ENCODE results near the gene RUNX1.

Gene RUNX1

DNA sequence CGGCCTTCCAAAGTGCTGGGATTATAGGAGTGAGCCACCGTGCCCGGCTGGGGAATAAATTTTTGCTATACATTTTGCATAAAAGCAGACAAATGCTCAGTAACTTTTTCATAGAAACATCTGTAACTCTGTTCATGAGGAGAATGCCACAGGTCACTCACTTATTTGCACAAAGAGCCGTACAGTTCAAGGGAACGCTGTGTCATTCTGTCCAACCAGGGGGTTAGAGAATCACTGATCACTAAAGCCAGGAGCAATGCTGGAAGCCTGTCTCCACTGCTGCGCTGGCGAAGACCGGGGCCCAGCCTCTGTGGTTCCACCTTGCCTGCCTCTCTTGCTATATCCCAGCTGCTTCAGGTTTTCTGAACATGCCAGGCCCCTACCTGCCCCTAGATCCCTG is 58.3 kb downstream of the RUNX1 start:
- DNase-seq, result no peak

DNA sequence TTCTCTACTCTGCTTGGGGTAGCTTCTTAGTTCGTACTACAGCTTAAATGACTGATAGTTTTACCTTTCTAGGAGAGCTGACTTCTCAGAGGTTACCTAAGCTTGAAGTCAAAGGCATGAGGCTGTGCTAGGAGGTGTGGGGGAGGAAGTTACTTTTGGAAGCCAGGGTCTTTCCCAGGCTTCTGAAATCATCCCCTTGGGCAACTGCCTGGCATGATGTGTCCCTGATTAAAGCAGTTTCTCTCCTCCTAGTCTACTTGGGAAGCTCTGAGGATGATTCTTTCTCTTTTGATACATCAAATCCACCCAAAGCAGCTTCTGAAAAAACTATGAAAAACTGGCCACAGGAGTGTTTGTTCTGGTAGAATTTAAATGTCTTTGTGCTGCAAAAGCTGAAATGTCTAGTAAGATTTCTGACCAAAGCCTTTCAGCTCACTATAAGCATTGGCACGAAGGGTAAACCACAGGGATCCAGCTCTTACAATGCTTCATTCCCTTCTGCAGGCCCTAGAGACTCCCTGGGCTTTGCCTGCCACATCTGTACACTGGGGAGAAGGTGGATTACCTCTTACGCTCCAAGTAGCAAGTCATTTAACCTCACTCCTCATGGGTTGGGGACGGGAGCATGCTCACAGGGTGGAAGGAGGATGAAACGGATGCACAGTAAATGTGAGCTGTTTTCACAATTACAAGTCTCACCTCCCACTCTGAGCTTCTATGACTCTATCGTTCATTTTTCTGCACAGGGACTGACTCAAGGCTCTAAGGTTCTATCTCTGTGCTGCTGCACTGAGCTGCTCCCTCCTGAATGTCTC is 59.6 kb downstream of the RUNX1 start:
- DNase-seq, result no peak

DNA sequence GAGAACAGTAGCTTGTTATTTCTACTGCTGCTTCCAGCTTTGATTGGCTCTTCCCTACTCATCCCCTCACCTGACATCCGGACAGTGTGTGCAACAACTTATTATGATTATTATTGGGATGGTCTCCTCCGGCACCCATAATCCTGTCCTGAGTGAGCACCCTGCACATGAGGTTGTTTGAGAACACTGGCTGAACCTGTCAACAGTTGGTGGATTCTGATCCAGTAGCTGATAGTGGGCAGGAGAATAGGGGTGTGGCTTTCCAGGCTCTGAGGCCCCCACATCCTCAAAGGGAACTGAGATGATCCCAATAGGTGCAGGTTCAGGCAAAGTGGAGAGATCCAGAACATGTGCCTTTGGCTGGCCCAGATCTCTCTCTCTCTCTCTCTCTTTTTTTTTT is 60.5 kb downstream of the RUNX1 start:
- no peak for DNase-seq

DNA sequence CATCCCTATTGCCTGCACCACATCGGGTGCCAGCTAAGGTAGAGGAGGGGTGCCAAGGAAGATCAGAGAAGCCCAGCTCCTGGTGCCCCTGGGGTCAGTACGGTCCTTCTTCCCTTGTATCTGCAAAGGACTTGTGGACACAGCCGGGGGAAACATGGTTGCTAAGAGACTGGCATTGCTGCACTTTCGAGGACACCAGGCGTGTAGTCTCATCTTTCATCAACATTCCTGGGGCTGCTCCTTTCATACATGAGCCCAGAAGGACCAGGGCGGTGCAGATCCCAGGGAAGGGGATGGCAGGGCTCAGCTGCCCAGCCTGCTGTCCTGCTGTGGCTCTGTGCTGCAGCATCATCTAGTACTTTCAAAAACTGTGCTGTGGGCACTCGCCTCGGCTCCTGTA is 61.0 kb downstream of the RUNX1 start:
- DNase-seq, result no peak

DNA sequence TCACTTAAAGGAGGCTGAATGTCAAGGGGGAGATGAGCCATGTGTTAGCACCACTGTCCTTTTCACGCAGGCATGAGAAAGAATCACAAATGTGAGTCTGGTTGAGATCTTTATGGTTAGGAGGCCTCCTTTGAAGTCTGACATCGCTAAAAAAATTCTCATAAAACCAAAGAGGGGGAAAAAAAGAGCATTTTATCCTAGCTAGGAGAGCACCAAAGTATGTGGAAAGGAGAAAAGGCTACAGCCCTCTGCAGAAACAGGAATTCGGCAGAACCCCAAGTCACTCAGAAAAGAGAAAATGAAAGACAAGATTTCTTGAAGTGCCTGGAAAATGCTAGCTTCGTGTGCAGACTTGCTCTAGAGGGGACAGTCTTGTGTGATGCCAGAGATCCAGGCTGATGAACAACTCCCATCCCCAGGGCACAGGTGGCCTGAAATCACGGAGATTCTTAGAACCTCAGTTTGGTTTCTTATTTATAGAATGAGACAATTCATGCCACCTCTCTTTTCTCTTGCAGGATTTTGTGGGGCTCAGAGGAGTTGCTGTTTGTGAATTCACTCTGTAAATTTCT is 61.5 kb downstream of the RUNX1 start:
- no peak for DNase-seq

DNA sequence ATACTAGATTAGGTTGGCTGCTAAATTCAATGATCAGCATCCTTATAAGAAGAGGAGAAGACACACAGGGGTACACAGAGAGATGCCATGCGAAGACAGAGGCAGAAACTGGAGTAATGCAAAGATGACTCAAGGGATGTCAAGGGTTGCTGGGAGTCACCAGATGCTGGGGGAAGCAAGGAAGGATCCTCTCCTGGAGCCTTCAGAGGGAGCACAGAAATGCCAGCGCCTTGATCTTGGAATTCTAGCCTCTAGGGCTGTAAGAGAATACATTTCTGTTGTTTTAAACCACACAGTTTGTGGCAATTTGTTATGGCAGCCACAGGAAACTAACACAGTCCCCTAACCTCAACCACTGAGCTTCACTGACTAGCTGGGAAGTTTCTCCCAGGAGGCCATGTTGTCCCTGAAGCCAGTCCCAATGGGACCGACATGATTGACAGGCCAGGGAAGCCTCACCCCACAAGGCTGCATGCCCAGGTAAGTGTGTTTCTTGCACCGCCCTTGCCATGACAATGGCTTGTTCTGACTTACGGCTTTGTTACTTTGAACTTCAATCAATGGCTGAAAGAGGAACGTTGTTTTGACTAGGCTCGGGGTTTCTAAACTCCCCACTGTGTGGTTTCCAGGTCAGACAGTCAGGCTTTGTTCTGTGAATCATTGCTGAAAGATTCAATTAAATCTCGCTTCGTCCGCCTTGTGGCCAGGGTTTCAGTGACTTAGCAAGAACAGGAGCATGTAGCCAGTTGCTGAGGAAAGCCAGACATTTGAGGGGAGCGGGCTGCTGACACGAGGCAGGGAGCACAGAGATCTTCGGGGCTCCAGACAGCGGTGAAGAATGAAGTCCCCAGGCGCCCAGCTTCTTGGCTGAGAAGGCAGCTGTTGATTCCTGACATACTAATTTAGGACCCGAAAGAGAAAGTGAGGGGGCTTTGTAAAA is 62.3 kb downstream of the RUNX1 start:
- no peak for DNase-seq

DNA sequence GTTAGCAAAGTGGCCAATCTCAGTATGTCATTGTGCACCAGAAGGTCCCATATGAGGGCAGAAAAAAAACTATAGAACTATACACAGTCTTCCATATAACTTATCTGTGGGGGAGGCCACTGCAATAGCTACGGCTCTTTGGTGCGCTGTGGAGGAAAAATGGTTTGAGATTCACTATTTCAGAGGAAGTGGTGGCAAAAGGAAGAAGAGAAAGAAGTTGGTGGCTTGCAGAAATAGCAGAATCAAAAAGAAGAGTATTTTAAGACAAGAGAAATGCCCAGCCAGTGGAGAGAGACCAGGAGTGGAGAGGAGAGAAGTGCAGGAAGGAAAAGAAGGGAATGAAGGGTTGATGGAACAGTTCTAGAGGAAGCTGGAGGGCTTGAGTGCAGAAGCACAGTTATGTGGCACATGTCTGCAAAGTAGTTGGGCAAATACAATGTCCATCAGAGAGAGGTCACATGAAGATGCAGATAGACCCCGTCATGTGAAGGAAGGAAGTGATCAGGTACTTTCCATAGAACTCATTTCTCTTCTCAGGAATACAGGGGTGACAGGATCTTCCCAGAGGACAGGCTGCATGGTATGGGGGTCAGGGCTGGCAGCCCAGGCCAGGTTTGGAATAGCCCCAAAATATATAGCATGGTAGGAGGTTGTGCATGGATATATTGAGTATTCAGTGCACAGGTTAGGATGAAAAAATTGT is 64.6 kb downstream of the RUNX1 start:
- no peak for DNase-seq

DNA sequence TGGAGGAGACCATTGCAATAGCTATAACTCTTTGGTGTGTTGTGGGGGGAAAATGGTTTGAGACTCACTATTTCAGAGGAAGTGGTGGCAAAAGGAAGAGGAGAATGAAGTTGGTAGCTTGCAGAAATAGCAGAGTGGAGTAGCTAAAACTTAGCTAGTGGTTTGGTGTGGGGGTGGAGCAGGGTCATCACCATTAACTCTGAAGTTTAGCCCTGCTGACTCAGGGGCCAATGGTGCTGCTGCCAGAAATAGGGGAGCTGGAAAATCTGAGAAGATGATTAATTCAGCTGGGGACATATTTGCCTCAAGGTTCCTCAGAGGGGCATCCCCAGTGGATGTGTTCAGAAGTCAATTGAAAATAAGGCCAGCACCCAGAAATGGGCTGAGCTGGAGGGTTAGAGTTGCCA is 65.4 kb downstream of the RUNX1 start:
- no peak for DNase-seq

DNA sequence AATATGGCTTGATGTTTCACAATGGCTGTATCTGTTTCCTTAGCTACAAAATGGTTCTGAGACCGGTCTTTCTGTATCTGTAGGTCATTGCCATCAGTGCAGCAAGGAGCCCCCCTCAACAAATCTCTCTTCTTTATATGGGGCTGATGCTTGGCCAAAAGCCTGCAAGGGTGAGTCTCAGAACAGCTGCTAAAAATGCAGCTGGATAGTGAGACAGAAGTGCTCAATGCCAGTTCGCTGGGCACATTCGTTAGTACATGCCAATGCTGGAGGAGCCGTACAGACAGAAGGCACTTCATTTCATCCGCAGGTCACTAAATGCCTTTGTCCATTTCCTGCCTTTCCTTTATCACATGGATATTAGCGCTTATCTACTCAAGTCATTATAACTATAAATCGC is 67.3 kb downstream of the RUNX1 start:
- DNase-seq, result no peak

DNA sequence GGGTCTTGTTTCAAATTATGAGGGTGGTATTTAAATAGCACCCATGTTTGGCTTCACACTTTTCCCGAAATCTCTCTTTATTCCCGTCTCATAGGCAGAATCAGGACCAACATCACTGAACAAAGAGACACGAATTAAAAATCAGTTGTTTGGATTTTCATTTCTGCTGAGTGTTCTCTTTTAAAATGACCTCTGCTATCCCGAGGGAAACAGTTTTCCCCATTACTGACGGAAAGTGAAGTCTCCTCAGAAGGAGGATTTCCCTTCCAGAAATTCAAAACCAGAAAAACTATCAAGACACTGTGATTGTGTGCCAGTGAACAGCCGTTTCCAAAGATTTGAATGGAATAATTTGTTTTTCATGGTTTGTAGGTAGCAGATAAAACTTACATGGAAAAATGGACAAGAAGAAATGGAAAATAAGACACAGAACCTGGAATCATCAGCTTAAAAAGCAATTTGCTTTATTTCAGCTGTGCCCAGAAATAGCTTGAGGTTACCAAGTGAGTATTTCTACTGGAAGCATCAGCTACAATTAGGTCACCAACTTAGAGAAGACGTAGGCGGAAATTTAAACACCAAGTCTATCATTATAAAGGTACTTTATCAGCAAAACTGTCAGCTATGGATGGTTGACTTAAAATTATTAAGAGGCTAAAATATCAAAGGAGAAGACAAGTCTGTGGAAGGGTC is 68.5 kb downstream of the RUNX1 start:
- DNase-seq, result no peak

DNA sequence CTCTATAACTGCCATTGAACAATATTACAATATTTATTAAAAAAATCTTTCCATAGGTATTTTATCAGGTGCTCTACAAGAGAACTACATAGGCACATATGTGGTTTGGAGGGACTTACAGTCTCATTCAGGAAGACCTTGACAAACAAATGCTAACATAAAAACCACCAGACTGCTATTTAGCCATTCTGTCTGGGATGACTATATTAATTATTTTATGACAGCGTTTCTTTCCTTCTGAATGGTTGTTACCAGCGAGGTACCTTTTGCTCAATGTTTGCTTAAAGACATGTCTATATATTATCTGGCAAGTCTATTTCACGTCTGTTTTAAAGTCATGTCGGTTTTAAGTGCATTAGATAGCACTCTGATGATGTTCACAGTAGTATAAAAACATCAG is 69.7 kb downstream of the RUNX1 start:
- DNase-seq, result no peak

DNA sequence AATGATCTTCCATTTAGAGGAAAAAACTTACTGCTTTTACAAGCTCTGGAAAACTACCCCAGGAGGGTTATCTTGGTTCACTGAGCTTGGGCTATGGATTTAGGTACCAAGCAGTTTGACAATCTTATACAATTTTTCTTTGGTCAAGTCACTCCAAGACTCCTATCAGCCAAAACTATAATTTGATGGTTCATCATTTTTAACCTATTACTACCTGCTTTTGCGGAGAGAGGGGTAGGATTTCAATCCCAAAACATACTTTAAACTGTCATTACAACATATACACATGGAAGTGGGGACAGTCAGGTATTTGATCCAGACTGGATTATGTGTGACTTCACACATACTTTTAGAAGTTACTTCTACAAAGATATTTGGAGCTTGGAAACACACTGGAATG is 71.8 kb downstream of the RUNX1 start:
- no peak for DNase-seq

DNA sequence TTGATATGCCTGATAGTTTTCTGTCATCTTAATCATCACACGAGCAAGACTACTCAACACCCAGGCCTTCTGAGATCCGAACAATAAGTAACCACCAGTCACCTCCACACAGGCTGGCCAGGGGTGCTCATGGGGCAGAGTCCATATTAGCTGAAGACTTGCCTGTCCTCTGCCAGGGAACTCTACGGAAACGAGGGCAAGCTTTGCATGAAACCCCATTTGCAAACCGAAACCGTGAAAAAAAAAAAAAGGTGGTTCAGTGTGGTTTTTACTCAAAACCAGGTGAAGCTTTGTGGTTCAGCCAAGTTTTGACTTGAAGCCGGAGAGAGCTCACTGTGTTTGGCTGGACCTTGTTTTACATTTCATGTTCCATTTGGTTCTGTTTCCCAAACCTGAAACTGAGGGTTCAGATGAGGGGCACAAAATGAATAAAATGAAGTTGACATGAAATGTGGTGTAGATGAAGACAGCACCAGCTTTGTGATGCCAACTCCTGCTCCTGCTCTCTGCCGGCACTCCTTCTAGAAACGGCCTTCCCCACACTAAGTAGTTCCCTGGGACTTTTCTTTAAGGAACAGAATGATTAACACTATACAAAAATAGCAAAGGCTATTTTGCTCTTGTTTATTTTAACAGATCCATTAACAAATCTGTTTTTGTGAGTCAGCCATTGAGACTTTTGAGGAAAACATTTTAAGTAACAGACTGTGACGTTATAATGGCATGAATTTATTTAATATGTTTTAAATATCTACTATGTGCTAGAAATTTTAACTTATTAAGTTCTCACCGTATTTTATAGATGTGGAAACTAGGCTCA is 74.7 kb downstream of the RUNX1 start:
- DNase-seq, result no peak

DNA sequence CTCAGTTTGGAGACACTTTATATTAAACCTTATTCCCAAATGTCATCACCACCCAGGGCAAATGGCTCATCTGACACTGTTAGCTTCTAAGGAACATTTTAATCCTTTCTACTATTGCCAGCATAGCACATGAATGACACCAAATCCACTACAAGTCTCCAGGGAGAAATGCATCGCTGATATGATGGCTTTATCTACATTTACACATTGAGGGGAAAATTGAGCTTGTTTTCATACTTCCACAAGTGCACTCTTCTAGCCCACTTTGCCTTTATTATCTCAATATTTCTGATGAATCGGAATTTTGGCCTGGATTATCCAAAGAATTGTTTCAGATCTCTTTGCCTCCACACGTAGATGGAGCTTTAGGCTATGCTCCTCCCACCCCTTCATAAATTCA is 75.4 kb downstream of the RUNX1 start:
- no peak for DNase-seq

DNA sequence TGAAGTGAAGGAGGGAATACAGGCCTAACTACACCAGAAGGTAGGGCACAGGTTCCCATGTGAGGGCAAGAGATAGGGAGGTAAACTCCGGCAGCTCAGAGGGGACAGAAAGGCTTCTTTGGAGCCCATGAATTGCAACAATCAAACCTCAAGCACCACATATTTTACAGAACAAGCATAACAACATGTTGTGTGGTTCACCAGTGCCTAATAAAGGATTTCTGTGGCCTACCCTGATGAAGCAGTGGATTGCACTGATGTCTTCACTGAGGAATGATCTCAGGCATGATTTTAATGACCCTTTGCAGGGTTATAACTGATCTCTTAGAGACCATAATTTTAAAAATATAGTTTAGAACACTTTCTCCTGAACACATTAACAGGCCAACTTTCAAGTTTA is 77.4 kb downstream of the RUNX1 start:
- no peak for DNase-seq

DNA sequence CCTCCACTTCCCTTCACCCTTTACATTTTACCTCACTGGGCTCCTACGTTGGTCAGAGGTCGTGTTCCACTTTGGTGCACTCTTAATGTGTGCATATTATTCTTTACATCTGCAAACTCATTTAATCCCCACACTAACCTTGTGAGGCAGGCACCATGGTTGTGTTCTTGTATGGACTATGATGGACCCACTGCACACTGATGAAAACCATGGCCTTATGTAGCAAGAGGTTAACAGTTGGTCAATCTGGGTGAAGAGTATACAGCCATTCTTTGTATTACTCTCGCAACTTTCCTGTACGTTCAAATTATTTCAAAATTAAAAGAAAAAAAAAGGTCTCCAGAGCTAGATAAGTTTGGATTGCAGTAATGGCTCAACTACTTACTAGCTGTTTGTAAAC is 78.5 kb downstream of the RUNX1 start:
- no peak for DNase-seq

DNA sequence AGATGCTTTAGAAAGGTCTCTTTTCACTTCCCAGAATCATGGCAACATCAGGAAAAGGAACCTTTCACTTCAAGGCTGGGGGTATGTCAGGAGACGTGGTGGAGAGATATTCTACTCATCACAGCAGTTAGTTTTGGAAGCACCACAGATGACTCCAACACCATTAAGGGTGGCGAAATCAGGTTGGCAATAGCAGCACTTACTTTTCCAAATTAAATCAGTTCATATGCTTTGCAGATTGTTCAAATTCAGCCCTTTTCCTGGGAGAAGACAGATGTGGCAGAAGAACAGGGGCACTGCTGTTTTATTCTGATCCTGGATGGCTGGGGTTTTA is 79.0 kb downstream of the RUNX1 start:
- no peak for DNase-seq

DNA sequence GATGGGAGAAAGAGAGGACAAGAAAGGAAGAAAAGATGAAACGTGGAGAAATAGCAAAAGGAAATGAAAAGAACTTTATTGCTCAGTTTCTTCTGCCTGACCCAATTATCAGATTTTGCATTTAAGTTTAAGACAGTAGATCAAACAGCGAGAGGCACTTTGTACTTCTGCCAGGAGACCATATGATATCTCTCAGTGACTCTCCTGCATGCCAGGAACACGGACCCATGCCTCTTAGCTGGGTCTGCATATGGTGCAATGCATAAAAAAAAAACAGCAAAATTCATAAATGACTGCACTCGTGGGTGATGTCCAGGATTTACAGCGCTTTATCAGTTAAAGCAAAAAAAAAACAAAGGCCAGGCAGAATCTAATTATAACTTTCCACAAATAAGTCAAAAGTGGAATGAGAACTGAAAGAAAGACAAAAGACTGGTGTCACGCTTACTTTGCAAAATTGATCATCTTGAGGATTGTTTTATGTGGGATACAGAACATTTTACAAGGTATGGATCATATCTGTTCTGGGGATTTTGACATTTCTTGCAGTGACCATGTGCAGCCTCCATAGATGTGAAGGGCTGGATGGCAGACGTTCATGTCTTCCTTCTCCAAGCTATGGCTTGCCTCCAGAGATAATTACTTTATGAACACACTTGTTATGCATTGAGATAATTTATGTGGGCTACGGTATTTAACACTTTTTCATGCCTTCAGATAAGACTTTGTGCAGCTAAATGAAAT is 79.5 kb downstream of the RUNX1 start:
- no peak for DNase-seq

DNA sequence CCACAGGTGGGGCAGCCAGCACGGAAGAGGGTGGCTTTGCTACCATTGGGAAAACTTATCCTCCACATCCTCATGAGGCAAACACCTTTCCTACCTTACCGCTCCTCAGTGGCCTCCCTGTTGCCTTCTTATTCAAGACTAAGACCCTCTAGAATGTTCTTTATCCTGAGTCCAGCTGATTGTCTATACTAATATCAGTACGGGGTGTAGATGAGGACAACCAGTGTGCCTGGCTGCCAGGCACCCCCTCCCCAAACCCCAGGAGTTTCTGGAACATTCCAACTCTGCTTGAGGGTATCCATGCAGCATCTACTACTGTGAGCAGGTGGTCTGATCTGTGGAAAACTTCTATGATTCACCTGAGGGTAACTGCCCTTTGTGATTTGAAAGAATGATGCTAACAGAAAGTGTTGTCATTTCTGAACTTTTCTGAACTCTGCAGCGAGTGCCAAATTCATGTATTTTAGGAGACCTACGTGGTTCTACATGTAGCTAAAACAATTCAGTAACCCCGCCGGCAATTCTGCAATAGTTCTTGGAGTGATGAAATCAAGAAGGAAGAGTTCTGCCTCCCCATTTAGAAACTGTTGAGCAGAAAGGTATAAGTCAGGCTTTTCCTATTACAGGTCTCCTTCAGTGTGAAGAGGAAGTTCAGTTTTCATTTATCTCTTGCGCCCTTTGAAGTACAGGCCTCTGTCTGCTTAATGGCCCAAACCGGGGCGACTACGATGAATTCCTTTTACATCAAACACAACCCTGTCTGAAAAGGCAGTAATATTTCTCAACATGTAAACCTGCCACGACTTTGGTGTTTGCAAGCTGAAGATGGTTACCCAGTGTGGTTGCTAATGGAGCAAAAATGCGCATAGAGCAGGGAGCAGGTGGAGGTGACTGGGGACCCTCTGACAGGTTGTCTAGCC is 80.4 kb downstream of the RUNX1 start:
- no peak for DNase-seq
